Measurements from ENCODE around the gene FLCN. TPM values are rescaled to one million over a fixed set of nuclear protein-coding genes. Genes with fewer than 3 reads are reported as not detected.

FLCN gene
- total and polyA plus RNA-seq, 10 of the 15 experiments (the other 5 are each of a cell fraction or from before 2014, with no cell fraction given), result 1.1 to 24.7 (median 10.4) TPM

DNA sequence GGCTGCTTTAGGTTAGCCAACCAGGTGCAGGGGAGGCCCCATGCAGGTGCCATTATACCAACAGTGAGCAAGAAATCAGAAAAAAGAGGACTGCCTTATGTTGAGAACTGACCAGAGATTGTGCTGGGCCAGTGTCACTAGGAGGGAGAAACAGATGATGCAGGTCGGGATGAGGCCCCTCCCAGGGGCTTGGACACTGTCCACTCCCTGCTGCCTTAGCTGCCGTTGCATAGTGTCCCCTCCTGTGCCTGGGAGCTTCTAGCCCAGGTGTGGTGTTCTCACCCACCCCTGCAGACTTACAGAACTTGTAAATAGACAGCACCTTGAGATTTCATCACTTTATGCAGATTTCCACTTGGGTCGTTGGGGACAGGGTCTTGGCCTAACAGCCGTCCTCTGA lies 67.6 kb downstream of the FLCN start:
- Histone ChIP-seq H2AFZ (ENCODE audit: control insufficient read depth, low read depth, low read length) (no peak overlapping the region), H3K4me3 (no peak overlapping the region), H3K27ac (ENCODE audit: control insufficient read depth, insufficient read depth) (no peak overlapping the region), H3K27me3 (replicated peaks in 1 of 2; ENCODE audit: control insufficient read depth in 2 of 2, insufficient read depth in 2 of 2, low read length in 1 of 2) (no peaks in the 10 kb centered on the region), H3K36me3 (ENCODE audit: control insufficient read depth in 2 of 2, insufficient read depth in 2 of 2, low read length in 1 of 2) (peaks cover 8 to 34% of the 10 kb centered on the region in 2 experiments; a peak in 3 of 4 replicates), H3K9ac (ENCODE audit: control insufficient read depth, insufficient read depth, low read length) (no peak overlapping the region), H3K4me1 (ENCODE audit: control insufficient read depth, insufficient read depth, low read length) (no peaks in the 10 kb centered on the region), H3K4me2 (ENCODE audit: control insufficient read depth, insufficient read depth) (no peak overlapping the region), H4K20me1 (ENCODE audit: control insufficient read depth, insufficient read depth) (no peaks in the 10 kb centered on the region), H3K79me2 (ENCODE audit: control insufficient read depth, insufficient read depth, low read length) (no peaks in the 10 kb centered on the region), H3K9me3 (replicated peaks; ENCODE audit: control insufficient read depth, insufficient read depth, low read length) (no peaks in the 10 kb centered on the region)
- 100% methylated on average over 4 of the region's 4 CpGs for WGBS (ENCODE audit: insufficient coverage, insufficient replicate concordance, low lambda C conversion rate, missing lambda C conversion rate)
- FAIRE-seq, result no peak
- ATAC-seq, result no peak
- in situ Hi-C loops (cut with MboI) (no loop called here), intact Hi-C loops (cut with micrococcal nuclease; ENCODE audit: unreplicated experiment) (no loop called here)
- CTCF ChIA-PET, result no interaction called here
- TF ChIP-seq, protein P1, sequence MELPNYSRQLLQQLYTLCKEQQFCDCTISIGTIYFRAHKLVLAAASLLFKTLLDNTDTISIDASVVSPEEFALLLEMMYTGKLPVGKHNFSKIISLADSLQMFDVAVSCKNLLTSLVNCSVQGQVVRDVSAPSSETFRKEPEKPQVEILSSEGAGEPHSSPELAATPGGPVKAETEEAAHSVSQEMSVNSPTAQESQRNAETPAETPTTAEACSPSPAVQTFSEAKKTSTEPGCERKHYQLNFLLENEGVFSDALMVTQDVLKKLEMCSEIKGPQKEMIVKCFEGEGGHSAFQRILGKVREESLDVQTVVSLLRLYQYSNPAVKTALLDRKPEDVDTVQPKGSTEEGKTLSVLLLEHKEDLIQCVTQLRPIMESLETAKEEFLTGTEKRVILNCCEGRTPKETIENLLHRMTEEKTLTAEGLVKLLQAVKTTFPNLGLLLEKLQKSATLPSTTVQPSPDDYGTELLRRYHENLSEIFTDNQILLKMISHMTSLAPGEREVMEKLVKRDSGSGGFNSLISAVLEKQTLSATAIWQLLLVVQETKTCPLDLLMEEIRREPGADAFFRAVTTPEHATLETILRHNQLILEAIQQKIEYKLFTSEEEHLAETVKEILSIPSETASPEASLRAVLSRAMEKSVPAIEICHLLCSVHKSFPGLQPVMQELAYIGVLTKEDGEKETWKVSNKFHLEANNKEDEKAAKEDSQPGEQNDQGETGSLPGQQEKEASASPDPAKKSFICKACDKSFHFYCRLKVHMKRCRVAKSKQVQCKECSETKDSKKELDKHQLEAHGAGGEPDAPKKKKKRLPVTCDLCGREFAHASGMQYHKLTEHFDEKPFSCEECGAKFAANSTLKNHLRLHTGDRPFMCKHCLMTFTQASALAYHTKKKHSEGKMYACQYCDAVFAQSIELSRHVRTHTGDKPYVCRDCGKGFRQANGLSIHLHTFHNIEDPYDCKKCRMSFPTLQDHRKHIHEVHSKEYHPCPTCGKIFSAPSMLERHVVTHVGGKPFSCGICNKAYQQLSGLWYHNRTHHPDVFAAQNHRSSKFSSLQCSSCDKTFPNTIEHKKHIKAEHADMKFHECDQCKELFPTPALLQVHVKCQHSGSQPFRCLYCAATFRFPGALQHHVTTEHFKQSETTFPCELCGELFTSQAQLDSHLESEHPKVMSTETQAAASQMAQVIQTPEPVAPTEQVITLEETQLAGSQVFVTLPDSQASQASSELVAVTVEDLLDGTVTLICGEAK (IDR thresholded peaks at IDR 0.05; ENCODE audit: borderline replicate concordance), result no peak
- TF ChIP-seq ZBTB4 (CRISPR knock-in tag; IDR thresholded peaks at IDR 0.05) (no peak), ZZZ3 (IDR thresholded peaks at IDR 0.05; ENCODE audit: control insufficient read depth, insufficient read length, low read depth) (no peak), JUNB (IDR thresholded peaks at IDR 0.05) (no peak), SPI1 (IDR thresholded peaks at IDR 0.05; ENCODE audit: borderline replicate concordance, insufficient read depth, low read depth, low read length) (no peak), HDAC2 (IDR thresholded peaks at IDR 0.05) (no peak), ZSCAN29 (IDR thresholded peaks at IDR 0.05) (no peak), IKZF2 (IDR thresholded peaks at IDR 0.05) (no peak), KLF5 (IDR thresholded peaks at IDR 0.05; ENCODE audit: partially characterized antibody) (no peak), NR2F1 (conservative IDR thresholded peaks at IDR 0.05) (no peak), BRCA1 (IDR thresholded peaks at IDR 0.05; ENCODE audit: low read depth, low read length) (no peak)
- TF ChIP-seq, protein P2, sequence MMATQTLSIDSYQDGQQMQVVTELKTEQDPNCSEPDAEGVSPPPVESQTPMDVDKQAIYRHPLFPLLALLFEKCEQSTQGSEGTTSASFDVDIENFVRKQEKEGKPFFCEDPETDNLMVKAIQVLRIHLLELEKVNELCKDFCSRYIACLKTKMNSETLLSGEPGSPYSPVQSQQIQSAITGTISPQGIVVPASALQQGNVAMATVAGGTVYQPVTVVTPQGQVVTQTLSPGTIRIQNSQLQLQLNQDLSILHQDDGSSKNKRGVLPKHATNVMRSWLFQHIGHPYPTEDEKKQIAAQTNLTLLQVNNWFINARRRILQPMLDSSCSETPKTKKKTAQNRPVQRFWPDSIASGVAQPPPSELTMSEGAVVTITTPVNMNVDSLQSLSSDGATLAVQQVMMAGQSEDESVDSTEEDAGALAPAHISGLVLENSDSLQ (IDR thresholded peaks at IDR 0.05), result no peak
- TF ChIP-seq, protein P3, sequence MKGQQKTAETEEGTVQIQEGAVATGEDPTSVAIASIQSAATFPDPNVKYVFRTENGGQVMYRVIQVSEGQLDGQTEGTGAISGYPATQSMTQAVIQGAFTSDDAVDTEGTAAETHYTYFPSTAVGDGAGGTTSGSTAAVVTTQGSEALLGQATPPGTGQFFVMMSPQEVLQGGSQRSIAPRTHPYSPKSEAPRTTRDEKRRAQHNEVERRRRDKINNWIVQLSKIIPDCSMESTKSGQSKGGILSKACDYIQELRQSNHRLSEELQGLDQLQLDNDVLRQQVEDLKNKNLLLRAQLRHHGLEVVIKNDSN (IDR thresholded peaks at IDR 0.05; ENCODE audit: borderline replicate concordance, extremely low read length, insufficient read depth, low read depth, low read length), result no peak
- TF ChIP-seq, protein P4, sequence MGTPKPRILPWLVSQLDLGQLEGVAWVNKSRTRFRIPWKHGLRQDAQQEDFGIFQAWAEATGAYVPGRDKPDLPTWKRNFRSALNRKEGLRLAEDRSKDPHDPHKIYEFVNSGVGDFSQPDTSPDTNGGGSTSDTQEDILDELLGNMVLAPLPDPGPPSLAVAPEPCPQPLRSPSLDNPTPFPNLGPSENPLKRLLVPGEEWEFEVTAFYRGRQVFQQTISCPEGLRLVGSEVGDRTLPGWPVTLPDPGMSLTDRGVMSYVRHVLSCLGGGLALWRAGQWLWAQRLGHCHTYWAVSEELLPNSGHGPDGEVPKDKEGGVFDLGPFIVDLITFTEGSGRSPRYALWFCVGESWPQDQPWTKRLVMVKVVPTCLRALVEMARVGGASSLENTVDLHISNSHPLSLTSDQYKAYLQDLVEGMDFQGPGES (IDR thresholded peaks at IDR 0.05), result no peak
- POLR2A ChIA-PET, result no interaction called here
- DNase-seq (ENCODE audit: low read depth, low spot score), result no peak
- BruUV-seq (replicated peaks), result no TSS peak
- RAD21 ChIA-PET (ENCODE audit: unreplicated experiment), result no interaction called here
- SMC1A ChIA-PET (ENCODE audit: uncharacterized antibody, unreplicated experiment), result interaction anchor here (0.6 to 1.6 kb wide), 2 partner anchors 9 to 200 kb away, joined by 3 to 4 read pairs; no protein-coding TSS in a partner anchor
